GM12878 (cell line): ENCODE data around the gene FAM184B. TPM values are rescaled to one million over a fixed set of nuclear protein-coding genes. Genes with fewer than 3 reads are reported as not detected.

ENCODE experiments used
- ATAC-seq: fragments of 200-7000 bp; cut with Tn5 transposase; 3 replicates; pipeline ENCODE4 v1.9.1; 2020; ENCODE audit warnings: mild to moderate bottlenecking, moderate library complexity
- BruUV-seq: library from RNA; stranded (reverse); fragments of 400-500 nt; replicated peaks from 2 replicates; lab custom pipeline; 2021; lab: Mats Ljungman, UMichigan
- CTCF ChIA-PET: fragments of 300-600 bp; sonication (Branson Sonifier 250); formaldehyde crosslinking; extraction: SDS; loops from one replicate; lab custom pipeline; 2021; ENCODE audit warnings: inconsistent platforms; lab: Yijun Ruan, JAX
- POLR2A ChIA-PET: fragments of 350-600 bp; formaldehyde crosslinking; extraction: SDS; loops from one replicate; lab custom pipeline; 2021; ENCODE audit warnings: inconsistent platforms; lab: Charles Lee
- RAD21 ChIA-PET: fragments of 300-600 bp; sonication (Branson Sonifier 250); formaldehyde crosslinking; loops from one replicate; lab custom pipeline; 2023; ENCODE audit warnings: antibody characterized with exemption; ENCODE audit not compliant: unreplicated experiment; lab: Charles Lee
- SMC1A ChIA-PET: fragments of 300-600 bp; sonication (Branson Sonifier 250); formaldehyde crosslinking; loops from one replicate; lab custom pipeline; 2023; ENCODE audit not compliant: unreplicated experiment, uncharacterized antibody; lab: Charles Lee
- DNase-seq: peaks from one replicate; pipeline ENCODE4 v3.0.0-alpha.2; 2011; ENCODE audit warnings: low read depth, low spot score
- FAIRE-seq: peaks from 3 replicates; lab custom pipeline; 2011; peaks lifted over from hg19 to GRCh38; lab: Jason Lieb, UNC
- H2AFZ ChIP-seq: 2 replicates; pipeline ENCODE4 v1.6.0; 2011; ENCODE audit warnings: low read depth, low read length, control low read depth; ENCODE audit not compliant: control insufficient read depth
- H3K27ac ChIP-seq: 2 replicates; pipeline ENCODE4 v1.5.1; 2011; ENCODE audit warnings: control low read depth; ENCODE audit not compliant: control insufficient read depth, insufficient read depth
- H3K27me3 ChIP-seq, 2 experiments: replicated peaks in 1 of 2; 2 replicates each; pipeline versions ENCODE4 v1.6.0 to v1.6.1; 2011; ENCODE audit warnings: low read length in 1 of 2; ENCODE audit not compliant: control insufficient read depth in 2 of 2, insufficient read depth in 2 of 2
- H3K36me3 ChIP-seq, 2 experiments: 2 replicates each; pipeline ENCODE4 v1.5.1; 2011; ENCODE audit warnings: low read length in 1 of 2; ENCODE audit not compliant: control insufficient read depth in 2 of 2, insufficient read depth in 2 of 2
- H3K4me1 ChIP-seq: 2 replicates; pipeline ENCODE4 v1.6.1; 2011; ENCODE audit warnings: mild to moderate bottlenecking, low read length, moderate library complexity, mixed read lengths; ENCODE audit not compliant: control insufficient read depth, insufficient read depth
- H3K4me2 ChIP-seq: 2 replicates; pipeline ENCODE4 v1.6.0; 2011; ENCODE audit warnings: control low read depth; ENCODE audit not compliant: control insufficient read depth, insufficient read depth
- H3K4me3 ChIP-seq: fragments of 200-600 bp; sonication (generic); 2 replicates; pipeline ENCODE4 v1.5.1; 2016
- H3K79me2 ChIP-seq: 2 replicates; pipeline ENCODE4 v1.6.0; 2011; ENCODE audit warnings: low read length; ENCODE audit not compliant: control insufficient read depth, insufficient read depth
- H3K9ac ChIP-seq: 2 replicates; pipeline ENCODE4 v1.8.0; 2011; ENCODE audit warnings: low read length, control low read depth, mixed read lengths; ENCODE audit not compliant: control insufficient read depth, insufficient read depth
- H3K9me3 ChIP-seq: replicated peaks from 3 replicates; pipeline ENCODE4 v1.5.1; 2011; ENCODE audit warnings: mild to moderate bottlenecking, low read length; ENCODE audit not compliant: control insufficient read depth, insufficient read depth
- H4K20me1 ChIP-seq: 2 replicates; pipeline ENCODE4 v1.6.0; 2011; ENCODE audit not compliant: control insufficient read depth, insufficient read depth
- BMI1 ChIP-seq: fragments of 450-650 bp; IDR thresholded peaks from 2 replicates; pipeline ENCODE4 v1.6.1; 2016; ENCODE audit warnings: mild to moderate bottlenecking, moderate library complexity, borderline replicate concordance
- CEBPZ ChIP-seq: fragments of 150-350 bp; IDR thresholded peaks from 2 replicates; pipeline ENCODE4 v1.6.1; 2016; ENCODE audit warnings: low read depth, low read length
- CREB1 ChIP-seq: IDR thresholded peaks from 2 replicates; pipeline ENCODE4 v1.6.1; 2012; ENCODE audit warnings: low read depth, mild to moderate bottlenecking, inconsistent platforms
- CUX1 ChIP-seq: IDR thresholded peaks from 2 replicates; pipeline ENCODE4 v1.6.1; 2012; ENCODE audit warnings: improper control_type of control experiment, low read depth, low read length; ENCODE audit not compliant: insufficient replicate concordance
- FOS ChIP-seq: IDR thresholded peaks from 3 replicates; pipeline ENCODE4 v1.6.1; 2011; ENCODE audit warnings: borderline replicate concordance; ENCODE audit not compliant: insufficient read length; ENCODE audit errors: extremely low read depth
- KLF5 ChIP-seq: fragments of 450-650 bp; IDR thresholded peaks from 2 replicates; pipeline ENCODE4 v1.6.1; 2014; ENCODE audit warnings: mild to moderate bottlenecking; ENCODE audit not compliant: partially characterized antibody
- NRF1 ChIP-seq: conservative IDR thresholded peaks from 2 replicates; pipeline ENCODE4 v1.6.1; 2011; ENCODE audit warnings: mild to moderate bottlenecking, low read depth, low read length, improper control_type of control experiment
- PML ChIP-seq: IDR thresholded peaks from 2 replicates; pipeline ENCODE4 v1.6.1; 2012; ENCODE audit warnings: low read length, inconsistent platforms
- PRDM15 ChIP-seq: fragments of 450-650 bp; formaldehyde crosslinking; IDR thresholded peaks from 2 replicates; pipeline ENCODE4 v1.4.0; 2020; ENCODE audit warnings: mild to moderate bottlenecking, moderate library complexity
- RCOR1 ChIP-seq: conservative IDR thresholded peaks from 2 replicates; pipeline ENCODE4 v1.6.1; 2012; ENCODE audit warnings: low read depth, low read length, improper control_type of control experiment
- SIN3A ChIP-seq: IDR thresholded peaks from 2 replicates; pipeline ENCODE4 v1.6.1; 2012; ENCODE audit warnings: low read depth, low read length, improper control_type of control experiment
- STAT1 ChIP-seq: fragments of 450-650 bp; conservative IDR thresholded peaks from 2 replicates; pipeline ENCODE4 v1.6.1; 2014; ENCODE audit warnings: antibody characterized with exemption, mild to moderate bottlenecking
- YBX1 ChIP-seq: fragments of 450-650 bp; IDR thresholded peaks from 2 replicates; pipeline ENCODE4 v1.6.1; 2016; ENCODE audit warnings: antibody characterized with exemption
- ZZZ3 ChIP-seq: IDR thresholded peaks from 2 replicates; pipeline ENCODE4 v1.6.1; 2011; ENCODE audit warnings: low read depth; ENCODE audit not compliant: control insufficient read depth, insufficient read length
- WGBS: methylation state at CpG from one replicate; pipeline ENCODE4 v1.1.6; 2016; ENCODE audit warnings: low lambda C conversion rate; ENCODE audit not compliant: insufficient replicate concordance, insufficient coverage; ENCODE audit errors: missing lambda C conversion rate; 5-methylcytosine and 5-hydroxymethylcytosine counted together
- in situ Hi-C: fragments of 300-500 bp; cut with MboI; formaldehyde crosslinking; loops from 9 replicates; pipeline ENCODE4 v1.14.3; 2018; ENCODE audit warnings: mixed read lengths
- intact Hi-C: fragments of 100-400 bp; cut with micrococcal nuclease; formaldehyde crosslinking; loops from one replicate; pipeline ENCODE4 v1.14.2; 2022; ENCODE audit not compliant: unreplicated experiment
- polyA plus RNA-seq, 11 experiments: library from polyadenylated mRNA; depleted of rRNA in 4 of 11; unstranded in 6 of 11; stranded (reverse) in 5 of 11; fragments of >200 nt; fragmentation: Nextera tagmentation in 4 of 11; fragmentation: Illumina TruSeq in 1 of 11; extraction: Ambion mirVana in 4 of 11; extraction: Trizol in 1 of 11; gene quantifications; 1 replicate in 1 of 11; 2 replicates in 10 of 11; pipeline versions ENCODE4 v1.2.1 to v1.2.3, GENCODE V29; 2011 to 2016; ENCODE audit warnings: inconsistent platforms in 2 of 11, missing spikeins in 2 of 11, low read depth in 1 of 11
- total RNA-seq, 4 experiments: library from RNA; depleted of rRNA in 3 of 4; stranded (reverse); fragments of >200 nt in 3 of 4; fragmentation: Illumina TruSeq in 1 of 4; extraction: Trizol in 1 of 4; gene quantifications; 2 replicates each; pipeline versions ENCODE4 v1.2.1 to v1.2.3, GENCODE V29; 2013 to 2021

The FAM184B gene
- total and polyA plus RNA-seq, 10 of the 15 experiments (the other 5 are each of a cell fraction or from before 2014, with no cell fraction given) = under 0.01 TPM; not detected in 9

GRCh38 chr4:17707671-17708070 lies 73.8 kb downstream of the FAM184B start:
- Histone ChIP-seq H3K4me1 (no peaks in the 10 kb centered on the region), H3K79me2 (no peaks in the 10 kb centered on the region), H3K4me3 (no peak overlapping the region), H3K27me3 (no peaks in the 10 kb centered on the region), H3K36me3 (no peaks in the 10 kb centered on the region), H2AFZ (no peak overlapping the region), H3K9ac (no peak overlapping the region), H4K20me1 (no peaks in the 10 kb centered on the region), H3K27ac (no peak overlapping the region), H3K4me2 (no peak overlapping the region), H3K9me3 (no peaks in the 10 kb centered on the region)
- ChIA-PET CTCF (no interaction called here), SMC1A (no interaction called here), POLR2A (no interaction called here), RAD21 (no interaction called here)
- DNase-seq = no peak
- in situ Hi-C loops (no loop called here), intact Hi-C loops (no loop called here)
- BruUV-seq = no TSS peak
- no peak for ATAC-seq
- no peak for FAIRE-seq
- WGBS = 0% methylated on average over 2 of the region's 2 CpGs
- TF ChIP-seq NRF1 (no peak), PRDM15 (CRISPR knock-in tag) (no peak), CREB1 (no peak), BMI1 (no peak), SIN3A (no peak), PML (no peak), ZZZ3 (no peak), YBX1 (no peak), FOS (no peak), STAT1 (no peak), RCOR1 (no peak), CUX1 (no peak), KLF5 (no peak), CEBPZ (no peak)
